SU-DHL-6 (cell line): Measurements from ENCODE around the gene EVC.

Source experiments
- H2AFZ ChIP-seq: fragments of 200-600 bp; sonication (generic); 2 replicates; pipeline ENCODE4 v1.6.1; 2014; ENCODE audit warnings: low read depth, mild to moderate bottlenecking, moderate library complexity, mixed read lengths, antibody characterized with exemption, low read length; ENCODE audit not compliant: severe bottlenecking
- H3F3A ChIP-seq: fragments of 200-600 bp; shearing (Covaris generic); 2 replicates; pipeline ENCODE4 v1.6.0; 2016; ENCODE audit warnings: antibody characterized with exemption, mild to moderate bottlenecking; ENCODE audit not compliant: insufficient read depth
- H3K27ac ChIP-seq: fragments of 200-600 bp; sonication (generic); 2 replicates; pipeline ENCODE4 v1.5.1; 2016; ENCODE audit warnings: low read depth, mild to moderate bottlenecking, low read length, moderate library complexity, mixed read lengths
- H3K27me3 ChIP-seq: fragments of 200-600 bp; sonication (generic), shearing (Covaris generic); 2 replicates; pipeline ENCODE4 v1.6.0; 2014; ENCODE audit warnings: mild to moderate bottlenecking, low read length
- H3K36me3 ChIP-seq: fragments of 200-600 bp; sonication (generic); 2 replicates; pipeline ENCODE4 v1.6.1; 2014; ENCODE audit warnings: mild to moderate bottlenecking, low read length, mixed read lengths
- H3K4me2 ChIP-seq: fragments of 300-600, 200-600 bp; shearing (Covaris generic), sonication (generic); 2 replicates; pipeline ENCODE4 v1.6.0; 2014; ENCODE audit warnings: low read length, low read depth, mild to moderate bottlenecking; ENCODE audit not compliant: poor library complexity, severe bottlenecking
- H3K4me3 ChIP-seq: fragments of 200-600 bp; sonication (generic); 2 replicates; pipeline ENCODE4 v1.5.1; 2014; ENCODE audit warnings: antibody characterized with exemption, low read length, mild to moderate bottlenecking, mixed read lengths; ENCODE audit not compliant: insufficient read depth, poor library complexity, severe bottlenecking
- H3K79me2 ChIP-seq: fragments of 200-600 bp; sonication (generic); 2 replicates; pipeline ENCODE4 v1.6.1; 2014; ENCODE audit warnings: mild to moderate bottlenecking, low read length, moderate library complexity; ENCODE audit not compliant: insufficient read depth
- H3K9ac ChIP-seq: fragments of 200-600 bp; sonication (generic); 2 replicates; pipeline ENCODE4 v1.7.0; 2014; ENCODE audit warnings: mild to moderate bottlenecking, low read length
- H3K9me2 ChIP-seq: fragments of 200-600 bp; sonication (generic); replicated peaks from 2 replicates; pipeline ENCODE4 v1.6.1; 2014; ENCODE audit warnings: low read length; ENCODE audit not compliant: insufficient read depth
- H3K9me3 ChIP-seq: fragments of 200-600 bp; sonication (generic); 2 replicates; pipeline ENCODE4 v1.6.1; 2014; ENCODE audit warnings: low read length, mixed read lengths; ENCODE audit not compliant: insufficient read depth
- H4K20me1 ChIP-seq: fragments of 200-600 bp; sonication (generic); 2 replicates; pipeline ENCODE4 v1.6.1; 2014; ENCODE audit warnings: low read depth, mild to moderate bottlenecking, antibody characterized with exemption, low read length, moderate library complexity, mixed read lengths
- EZH2phosphoT487 ChIP-seq: fragments of 200-600 bp; sonication (generic), shearing (Covaris generic); conservative IDR thresholded peaks from 2 replicates; pipeline ENCODE4 v1.6.1; 2018; ENCODE audit warnings: mild to moderate bottlenecking, antibody characterized with exemption, low read length, moderate library complexity, mixed read lengths
- TF ChIP-seq, protein P1 (sequence below): fragments of 200-600 bp; sonication (generic); IDR thresholded peaks from one replicate; pipeline ENCODE4 v1.5.1; 2017; ENCODE audit warnings: antibody characterized with exemption, mild to moderate bottlenecking, low read length, moderate library complexity; ENCODE audit not compliant: insufficient read depth, poor library complexity, severe bottlenecking

The EVC gene

DNA sequence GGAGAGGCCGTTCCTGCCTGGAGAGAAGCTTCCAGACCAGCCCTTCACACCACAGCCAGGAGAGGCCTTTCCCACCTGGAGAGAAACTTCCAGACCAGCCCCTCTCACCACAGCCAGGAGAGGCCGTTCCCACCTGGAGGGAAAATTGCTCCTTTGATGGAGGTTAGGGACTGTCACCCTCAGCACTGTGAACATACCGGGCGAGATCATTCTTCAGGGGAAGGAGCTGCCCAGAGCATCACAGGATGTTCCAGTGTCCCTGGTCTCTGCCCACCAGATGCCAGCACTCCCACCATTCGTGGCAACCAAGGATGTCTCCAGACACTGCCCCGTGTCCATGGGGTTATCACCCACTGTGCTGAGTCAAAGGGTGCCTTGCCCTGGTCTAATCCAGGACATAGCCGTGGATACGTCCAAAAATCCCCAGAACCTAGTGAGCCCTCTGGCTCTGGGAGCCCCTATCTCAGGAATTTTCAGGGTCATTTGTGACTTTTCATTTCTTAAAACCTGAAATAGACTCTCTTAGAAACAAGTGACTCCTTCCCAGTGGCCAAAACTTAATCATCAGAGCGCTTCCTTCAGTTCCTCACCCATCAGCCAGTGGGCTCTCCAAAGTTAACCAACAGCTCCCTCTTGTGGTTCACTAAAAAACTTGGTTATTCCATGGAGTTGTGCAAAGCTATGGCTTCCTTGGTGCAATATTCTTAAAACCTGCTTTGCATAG is 101.7 kb downstream of the EVC start:
- TF ChIP-seq, protein P1, sequence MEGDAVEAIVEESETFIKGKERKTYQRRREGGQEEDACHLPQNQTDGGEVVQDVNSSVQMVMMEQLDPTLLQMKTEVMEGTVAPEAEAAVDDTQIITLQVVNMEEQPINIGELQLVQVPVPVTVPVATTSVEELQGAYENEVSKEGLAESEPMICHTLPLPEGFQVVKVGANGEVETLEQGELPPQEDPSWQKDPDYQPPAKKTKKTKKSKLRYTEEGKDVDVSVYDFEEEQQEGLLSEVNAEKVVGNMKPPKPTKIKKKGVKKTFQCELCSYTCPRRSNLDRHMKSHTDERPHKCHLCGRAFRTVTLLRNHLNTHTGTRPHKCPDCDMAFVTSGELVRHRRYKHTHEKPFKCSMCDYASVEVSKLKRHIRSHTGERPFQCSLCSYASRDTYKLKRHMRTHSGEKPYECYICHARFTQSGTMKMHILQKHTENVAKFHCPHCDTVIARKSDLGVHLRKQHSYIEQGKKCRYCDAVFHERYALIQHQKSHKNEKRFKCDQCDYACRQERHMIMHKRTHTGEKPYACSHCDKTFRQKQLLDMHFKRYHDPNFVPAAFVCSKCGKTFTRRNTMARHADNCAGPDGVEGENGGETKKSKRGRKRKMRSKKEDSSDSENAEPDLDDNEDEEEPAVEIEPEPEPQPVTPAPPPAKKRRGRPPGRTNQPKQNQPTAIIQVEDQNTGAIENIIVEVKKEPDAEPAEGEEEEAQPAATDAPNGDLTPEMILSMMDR = peak; percentile 39
- TF ChIP-seq EZH2phosphoT487 = no peak

DNA sequence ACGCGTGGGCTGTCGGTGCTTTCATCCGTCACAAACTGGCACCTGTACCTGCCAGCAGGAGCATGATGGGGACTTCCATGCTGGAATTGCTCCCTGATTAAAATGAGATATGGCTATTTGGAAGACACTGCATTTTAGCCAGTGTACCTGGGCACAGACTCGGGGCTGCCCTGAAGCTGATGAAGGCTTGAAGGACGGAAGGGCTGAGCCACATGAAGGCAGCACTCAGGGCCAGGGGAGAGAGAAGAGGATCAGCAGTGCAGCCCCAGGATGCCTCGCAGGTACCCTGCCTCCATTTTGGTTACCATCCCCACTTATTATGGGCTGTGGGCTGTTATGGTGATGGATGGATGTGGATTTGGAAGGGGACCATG is 102.9 kb downstream of the EVC start:
- no peaks in the 10 kb centered on the region for H3K36me3 ChIP-seq
- no peaks in the 10 kb centered on the region for H4K20me1 ChIP-seq
- TF ChIP-seq EZH2phosphoT487 = no peak
- TF ChIP-seq, protein P1 = no peak
- no peaks in the 10 kb centered on the region for H3K9me3 ChIP-seq
- H3F3A ChIP-seq = no peaks in the 10 kb centered on the region
- no peak overlapping the region for H3K27ac ChIP-seq
- no peak overlapping the region for H3K9ac ChIP-seq
- no peak overlapping the region for H3K4me3 ChIP-seq
- no peak overlapping the region for H2AFZ ChIP-seq
- no peaks in the 10 kb centered on the region for H3K9me2 ChIP-seq
- no peaks in the 10 kb centered on the region for H3K27me3 ChIP-seq
- H3K4me2 ChIP-seq = no peak overlapping the region
- no peaks in the 10 kb centered on the region for H3K79me2 ChIP-seq

More for the DNA sequence above, 101.7 kb downstream of the EVC start:
- H3K27me3 ChIP-seq = no peaks in the 10 kb centered on the region
- H3K9ac ChIP-seq = no peak overlapping the region
- no peaks in the 10 kb centered on the region for H3F3A ChIP-seq
- H2AFZ ChIP-seq = no peak overlapping the region
- H3K79me2 ChIP-seq = no peaks in the 10 kb centered on the region
- no peak overlapping the region for H3K4me3 ChIP-seq
- no peaks in the 10 kb centered on the region for H4K20me1 ChIP-seq
- H3K27ac ChIP-seq = no peak overlapping the region
- no peaks in the 10 kb centered on the region for H3K36me3 ChIP-seq
- no peaks in the 10 kb centered on the region for H3K9me3 ChIP-seq
- no peaks in the 10 kb centered on the region for H3K9me2 ChIP-seq
- no peak overlapping the region for H3K4me2 ChIP-seq

DNA sequence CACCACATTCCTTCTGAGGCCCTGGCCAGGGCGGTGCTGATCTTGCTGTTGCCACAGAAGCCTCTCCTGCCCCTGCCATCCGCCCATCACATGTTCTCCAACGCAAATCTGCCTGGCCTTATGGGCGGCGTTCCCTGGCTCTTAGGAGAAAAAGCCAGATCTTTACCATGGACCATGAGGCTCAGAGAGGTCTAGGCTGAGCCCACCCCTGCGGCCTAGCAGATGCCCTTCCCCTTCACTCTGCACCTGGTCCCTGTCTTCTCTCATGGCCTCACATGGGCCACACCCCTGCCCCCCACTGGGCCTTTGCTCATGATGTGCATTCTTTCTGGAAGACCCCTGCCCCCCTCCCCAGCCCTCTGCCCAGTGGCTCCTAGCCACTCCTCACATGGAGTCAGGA is 103.4 kb downstream of the EVC start:
- TF ChIP-seq EZH2phosphoT487 = no peak
- TF ChIP-seq, protein P1 = no peak
- Histone ChIP-seq H3K9me3 (no peaks in the 10 kb centered on the region), H3K27me3 (no peaks in the 10 kb centered on the region), H3K9me2 (no peaks in the 10 kb centered on the region), H3K27ac (no peak overlapping the region), H3K9ac (no peak overlapping the region), H4K20me1 (no peaks in the 10 kb centered on the region), H3K4me2 (no peak overlapping the region), H3F3A (no peaks in the 10 kb centered on the region), H2AFZ (no peak overlapping the region), H3K79me2 (no peaks in the 10 kb centered on the region), H3K36me3 (no peaks in the 10 kb centered on the region), H3K4me3 (no peak overlapping the region)
